Kidney glomerular epithelial cell (primary cell): ENCODE data around the gene CDC27.
A peak's percentile ranks its signal among the peaks of the same experiment; 100 is the strongest.
"Not testable (repeated sequence)": the region's sequence is repeated elsewhere in the genome, so short reads cannot be mapped to it uniquely, and the experiment has no call there.

Source experiments
- DNase-seq: peaks from one replicate; lab custom pipeline; 2025; lab: John Stamatoyannopoulos, UW

The CDC27 gene

DNA sequence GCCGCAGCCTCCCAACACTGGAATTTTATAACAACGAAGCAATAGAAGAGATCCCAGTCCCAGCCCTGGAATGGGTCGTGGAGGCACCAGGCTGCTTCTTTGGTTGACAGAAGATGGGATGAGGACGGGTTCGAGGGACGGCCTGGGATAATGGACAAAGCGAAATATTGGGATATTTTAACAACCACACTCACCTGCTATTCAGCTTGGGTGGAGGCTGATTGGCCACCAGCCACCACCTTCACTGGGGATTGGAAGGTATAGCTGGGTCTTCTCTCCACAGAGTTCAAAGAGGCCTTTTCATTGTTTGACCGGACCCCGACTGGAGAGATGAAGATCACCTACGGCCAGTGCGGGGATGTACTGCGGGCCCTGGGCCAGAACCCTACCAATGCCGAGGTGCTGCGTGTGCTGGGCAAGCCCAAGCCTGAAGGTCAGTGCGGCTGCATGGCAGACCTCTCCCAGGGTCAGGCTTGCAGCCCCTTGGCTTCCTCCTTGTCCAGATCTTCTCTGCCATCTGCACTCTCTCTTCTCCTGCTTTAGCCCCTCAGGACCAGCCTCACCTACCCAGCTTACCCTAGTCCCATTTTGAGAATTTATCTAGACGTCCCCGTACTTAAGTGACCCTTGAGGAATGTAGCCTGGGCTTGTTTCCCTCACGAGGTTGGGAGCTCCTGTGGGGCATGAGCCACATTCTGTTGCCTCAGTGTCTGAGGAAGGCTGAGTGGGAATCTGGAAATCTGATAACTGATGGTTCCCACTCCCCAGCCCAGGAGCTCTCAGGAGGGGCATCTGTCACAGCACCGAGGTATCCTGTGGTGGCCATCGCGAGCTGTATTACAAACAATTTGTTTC, 30.8 kb upstream of the CDC27 start:
- DNase-seq, result no peak

DNA sequence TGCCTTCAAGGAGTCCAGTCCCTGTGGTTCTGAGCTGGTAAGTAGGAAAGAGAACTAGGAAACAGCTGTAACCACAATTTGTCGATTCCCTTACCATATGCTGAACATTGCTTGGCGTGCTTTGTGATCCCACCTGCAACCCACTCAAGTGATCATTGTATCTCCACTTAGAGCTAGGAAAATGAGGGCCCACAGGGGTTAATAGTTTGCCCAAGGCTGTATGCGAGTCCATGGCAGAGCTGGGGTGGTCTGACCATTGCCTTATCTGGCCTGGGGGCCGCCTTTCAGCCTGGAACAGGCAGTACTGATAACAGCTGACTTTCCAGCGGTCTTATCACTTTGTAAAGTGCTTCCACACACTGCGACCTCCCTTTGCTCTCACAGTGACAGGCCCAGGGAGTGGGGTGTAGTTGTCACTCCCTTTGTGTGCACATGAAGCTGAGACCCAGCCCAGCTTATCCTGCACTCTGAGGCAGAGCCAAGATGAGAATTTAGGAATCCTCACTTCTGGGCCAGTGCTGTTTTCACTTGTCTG, 29.9 kb upstream of the CDC27 start:
- DNase-seq, result no peak

DNA sequence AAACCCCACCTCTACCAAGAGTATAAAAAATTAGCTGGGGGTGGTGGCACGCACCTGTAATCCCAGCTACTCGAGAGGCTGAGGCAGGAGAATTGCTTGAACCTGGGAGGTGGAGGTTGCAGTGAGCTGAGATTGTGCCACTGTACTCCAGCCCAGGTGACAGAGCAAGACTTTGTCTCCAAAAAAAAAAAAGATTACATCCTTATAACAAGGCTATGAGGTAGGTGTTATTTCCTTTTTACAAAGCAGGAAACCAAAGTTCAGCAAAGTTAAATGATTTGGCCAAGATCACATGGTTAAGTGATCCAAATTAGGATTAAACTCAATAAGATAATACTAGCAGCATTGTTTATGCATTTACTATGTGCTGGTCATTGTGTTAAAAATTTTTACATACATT, 28.2 kb upstream of the CDC27 start:
- not testable (repeated sequence) for DNase-seq

DNA sequence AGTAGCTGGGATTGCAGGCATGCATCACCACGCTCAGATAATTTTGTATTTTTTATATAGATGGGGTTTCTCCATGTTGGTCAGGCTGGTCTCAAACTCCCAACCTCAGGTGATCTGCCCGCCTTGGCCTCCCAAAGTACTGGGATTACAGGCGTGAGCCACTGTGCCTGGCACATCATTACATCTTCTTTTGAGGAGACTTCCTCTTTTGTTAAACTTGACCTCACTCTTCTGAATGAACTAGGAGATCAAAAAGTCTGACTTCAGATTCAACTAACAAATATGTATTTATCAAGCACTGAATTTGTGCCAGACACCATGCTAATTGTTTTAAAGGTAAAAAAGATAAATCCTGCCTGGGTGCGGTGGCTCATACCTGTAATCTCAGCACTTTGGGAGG, 27.7 kb upstream of the CDC27 start:
- not testable (repeated sequence) for DNase-seq

DNA sequence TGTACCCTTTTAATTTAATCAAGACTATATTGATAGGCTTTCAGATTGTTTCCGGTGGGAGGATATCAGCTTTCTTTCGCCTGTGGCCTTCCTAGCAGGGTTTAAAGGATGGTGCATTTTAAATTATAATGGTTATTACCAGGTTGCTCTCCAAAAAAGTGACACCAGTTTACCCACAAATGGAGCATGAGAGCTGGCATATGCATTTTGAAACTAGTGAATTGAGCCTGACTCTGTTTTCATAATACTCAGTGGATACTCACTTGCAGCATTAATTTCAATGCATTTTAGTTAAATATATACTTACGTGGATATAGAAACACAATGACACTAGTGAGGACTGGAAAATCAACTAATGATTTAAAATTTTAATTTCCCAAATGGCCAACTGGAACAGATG, 25.8 kb upstream of the CDC27 start:
- DNase-seq, result no peak

DNA sequence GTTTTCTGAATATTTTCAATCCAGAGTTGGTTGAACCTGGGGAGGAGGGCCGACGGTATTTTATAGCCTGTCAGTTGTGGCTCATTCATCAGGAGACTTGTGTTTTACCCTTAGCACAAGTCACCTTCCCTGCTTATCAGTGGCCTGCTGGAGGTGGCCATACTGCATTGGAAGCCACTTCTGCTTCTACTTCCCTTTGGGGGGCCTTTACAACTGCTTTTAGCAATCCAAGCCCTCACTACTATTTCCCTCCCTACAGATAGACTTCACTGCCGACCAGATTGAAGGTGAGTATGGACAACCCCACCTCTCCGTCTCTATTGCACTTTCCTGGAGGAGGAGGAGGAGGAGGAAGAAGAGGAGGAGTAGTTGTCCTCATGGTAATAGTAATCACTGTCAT, 24.4 kb upstream of the CDC27 start:
- no peak for DNase-seq

DNA sequence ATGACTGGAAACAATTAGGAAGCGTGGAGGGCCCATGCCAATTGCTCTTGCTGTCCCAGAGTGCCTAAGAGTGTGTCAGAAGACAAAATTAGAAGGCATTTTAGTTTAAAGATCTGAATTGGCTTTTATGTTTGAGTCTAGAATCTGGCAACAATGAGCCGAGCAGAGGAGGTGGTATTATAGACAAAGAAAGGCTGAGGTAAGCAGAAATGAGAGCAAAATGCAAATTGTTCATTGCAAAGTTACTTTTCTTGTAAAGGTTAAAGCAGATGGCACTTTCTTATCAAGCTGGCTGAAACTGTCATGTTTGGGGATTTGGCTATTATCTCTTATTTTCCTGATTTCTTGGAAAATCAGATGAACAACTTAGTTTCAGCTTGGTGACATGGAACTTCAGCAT, 23.4 kb upstream of the CDC27 start:
- DNase-seq, result no peak

DNA sequence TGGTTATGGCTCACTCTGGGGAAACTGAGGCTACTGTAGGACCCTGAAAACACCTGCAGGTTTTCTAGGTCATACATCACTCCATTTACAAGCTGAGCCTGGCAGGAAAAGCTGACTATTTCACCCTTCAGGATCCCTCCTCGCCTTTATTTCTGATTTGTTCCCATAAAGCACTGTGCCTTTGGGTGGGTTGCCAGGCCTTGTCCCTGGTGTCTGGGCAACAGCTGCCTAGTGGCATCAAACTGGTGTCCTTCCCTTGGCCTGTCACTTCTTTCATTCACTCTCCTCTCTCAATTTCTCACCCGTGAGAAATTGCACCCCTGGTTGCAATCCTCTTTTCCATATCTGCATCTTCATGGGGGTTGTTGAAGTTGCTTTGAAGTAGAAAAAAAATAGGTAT, 21.7 kb upstream of the CDC27 start:
- DNase-seq, result no peak

DNA sequence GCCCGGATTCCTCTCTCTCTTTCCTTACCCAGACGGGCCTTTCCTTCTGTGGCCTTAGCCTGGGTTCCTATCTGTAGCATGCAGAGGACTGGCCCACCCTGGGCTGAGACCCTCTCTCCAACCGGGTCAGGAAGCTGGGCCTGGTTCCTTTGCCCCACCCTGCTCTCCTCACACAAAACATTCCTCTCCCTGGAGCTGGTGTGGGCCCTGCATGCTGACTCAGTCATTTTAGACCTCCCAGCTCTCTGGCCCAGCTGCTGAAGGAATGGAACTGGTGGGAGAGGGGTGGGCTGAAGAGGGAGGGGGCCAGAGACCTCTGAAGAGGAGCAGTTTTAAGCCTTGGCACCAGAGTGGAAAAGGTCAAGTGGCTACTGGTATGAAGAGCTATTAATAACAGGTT, 21.0 kb upstream of the CDC27 start:
- DNase-seq, result no peak

DNA sequence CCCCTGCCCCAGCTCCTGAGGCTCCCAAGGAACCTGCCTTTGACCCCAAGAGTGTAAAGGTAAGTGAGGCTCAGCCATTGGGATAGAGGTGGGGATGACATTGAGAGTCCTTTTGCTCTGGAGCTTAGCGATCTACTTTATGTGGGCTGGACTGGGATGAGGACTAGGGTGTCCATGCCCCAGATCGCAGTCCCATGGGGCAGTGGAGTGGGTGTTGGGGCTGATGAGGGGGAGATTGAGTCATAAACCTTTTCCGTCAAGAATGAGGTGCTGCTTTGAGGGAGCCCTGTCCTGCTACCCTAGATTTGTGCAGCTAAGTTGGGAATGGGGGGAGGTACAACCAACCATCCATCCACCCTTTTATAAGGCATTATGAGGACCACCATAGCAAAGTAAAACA, 20.4 kb upstream of the CDC27 start:
- DNase-seq, result no peak

DNA sequence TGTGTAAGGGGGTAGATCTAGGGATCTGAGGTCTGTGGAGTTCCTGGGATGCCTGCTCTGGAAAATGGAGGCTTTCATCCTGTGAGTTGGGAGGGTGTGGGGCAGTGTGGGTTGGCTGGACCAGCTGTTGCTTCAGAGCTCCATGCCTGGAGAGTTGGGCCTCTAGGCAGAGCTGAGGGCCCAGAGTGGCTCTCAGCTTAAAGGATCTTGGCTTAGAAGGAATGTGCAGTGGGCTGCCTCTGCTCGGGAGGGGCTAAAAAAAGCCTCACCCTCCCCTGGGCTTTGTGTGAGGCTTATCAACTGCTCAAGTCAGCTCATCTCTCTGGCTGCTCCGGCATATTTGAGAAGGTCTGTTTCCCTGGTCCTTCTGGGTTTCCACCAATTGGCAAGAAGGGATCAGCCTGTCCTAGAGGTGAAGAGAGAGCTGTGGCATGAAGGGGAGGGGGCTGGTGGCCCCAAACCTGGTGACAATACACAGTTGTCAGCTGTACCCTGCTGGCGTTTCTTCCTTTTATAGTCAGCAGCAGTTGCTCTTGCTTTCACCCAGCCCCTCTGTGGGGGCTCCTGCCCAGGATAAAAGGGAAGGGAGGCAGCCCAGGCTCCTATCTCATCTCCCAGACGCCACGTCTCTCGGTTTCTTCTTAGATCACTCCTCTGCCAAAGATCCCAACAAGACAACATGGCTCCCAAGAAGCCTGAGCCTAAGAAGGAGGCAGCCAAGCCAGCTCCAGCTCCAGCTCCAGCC, 19.8 kb upstream of the CDC27 start, which contains the start of gene MYL4:
Gene MYL4 (plus strand): TSS at position 605 of the 745 bp plus-strand sequence. CDS start 75 bp downstream, at position 680.
- no peak for DNase-seq

DNA sequence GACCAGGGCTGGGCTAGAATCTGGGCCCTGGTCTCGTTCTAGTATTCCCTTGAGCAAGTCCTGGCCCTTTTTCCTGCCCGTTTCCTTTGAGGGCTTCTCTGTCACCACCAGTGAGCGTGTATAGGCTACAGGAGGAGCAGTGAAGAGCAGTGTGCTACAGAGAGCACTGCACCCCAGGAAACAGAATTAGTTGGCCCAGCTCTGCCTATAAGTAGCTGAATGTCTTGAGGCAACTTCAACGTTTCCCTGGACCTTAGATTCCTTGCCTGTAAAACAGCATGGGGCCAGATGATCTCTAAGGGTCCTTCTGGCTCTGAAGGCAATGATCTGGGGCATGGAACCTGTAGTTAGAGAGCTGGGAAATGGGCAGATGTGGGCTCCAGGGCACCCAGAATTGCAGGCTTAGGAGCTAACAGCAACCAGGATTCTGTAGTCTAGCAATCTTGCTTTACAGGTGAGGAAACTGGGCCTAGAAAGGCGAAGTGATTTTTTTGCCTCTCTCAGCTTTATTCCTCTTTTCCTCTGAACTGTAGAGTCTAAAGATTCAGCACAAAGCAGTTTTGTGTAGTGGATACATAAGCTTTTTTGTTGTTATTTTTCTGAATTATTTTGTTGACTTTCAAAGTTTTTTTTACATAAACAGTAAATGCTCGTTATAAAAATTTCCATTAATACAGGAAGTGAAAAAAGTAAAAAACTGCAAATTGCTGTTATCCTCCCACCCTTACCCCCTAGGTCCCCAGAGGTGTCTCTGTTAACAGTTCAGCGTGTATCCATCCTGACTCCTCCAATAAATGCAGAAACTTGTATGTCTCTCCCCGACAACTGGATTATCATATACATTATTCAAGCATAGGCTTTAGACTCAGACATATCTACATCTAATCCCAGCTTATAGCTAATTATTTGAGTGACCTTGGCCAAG, 18.3 kb upstream of the CDC27 start:
- DNase-seq, result no peak

DNA sequence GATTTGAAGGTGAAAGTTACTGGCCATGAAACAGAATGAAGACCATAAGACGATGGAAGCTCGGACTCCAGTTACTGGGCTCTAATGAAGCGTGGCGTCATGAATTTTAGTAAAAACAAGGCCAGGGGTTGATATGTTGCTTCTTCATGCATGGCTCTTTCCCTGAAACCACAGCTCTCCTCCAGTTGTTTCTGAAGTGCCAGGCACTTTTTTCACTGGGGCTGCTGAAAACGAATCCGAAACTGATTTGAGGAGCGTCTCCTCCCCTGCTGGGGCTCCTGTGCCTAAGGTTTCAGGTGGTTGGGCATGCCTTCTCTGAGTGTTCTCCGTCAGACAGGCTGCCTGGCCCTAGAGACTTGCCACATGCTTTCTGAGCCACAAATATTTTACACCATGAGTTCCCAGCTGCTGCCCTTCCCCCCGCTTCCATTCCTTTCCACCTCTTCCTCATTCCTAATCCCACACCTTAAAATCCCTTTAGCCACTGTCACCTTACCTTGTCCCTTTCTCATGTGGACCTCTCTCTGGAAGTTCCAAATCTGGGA, 16.4 kb upstream of the CDC27 start:
- peak; percentile 94 for DNase-seq

DNA sequence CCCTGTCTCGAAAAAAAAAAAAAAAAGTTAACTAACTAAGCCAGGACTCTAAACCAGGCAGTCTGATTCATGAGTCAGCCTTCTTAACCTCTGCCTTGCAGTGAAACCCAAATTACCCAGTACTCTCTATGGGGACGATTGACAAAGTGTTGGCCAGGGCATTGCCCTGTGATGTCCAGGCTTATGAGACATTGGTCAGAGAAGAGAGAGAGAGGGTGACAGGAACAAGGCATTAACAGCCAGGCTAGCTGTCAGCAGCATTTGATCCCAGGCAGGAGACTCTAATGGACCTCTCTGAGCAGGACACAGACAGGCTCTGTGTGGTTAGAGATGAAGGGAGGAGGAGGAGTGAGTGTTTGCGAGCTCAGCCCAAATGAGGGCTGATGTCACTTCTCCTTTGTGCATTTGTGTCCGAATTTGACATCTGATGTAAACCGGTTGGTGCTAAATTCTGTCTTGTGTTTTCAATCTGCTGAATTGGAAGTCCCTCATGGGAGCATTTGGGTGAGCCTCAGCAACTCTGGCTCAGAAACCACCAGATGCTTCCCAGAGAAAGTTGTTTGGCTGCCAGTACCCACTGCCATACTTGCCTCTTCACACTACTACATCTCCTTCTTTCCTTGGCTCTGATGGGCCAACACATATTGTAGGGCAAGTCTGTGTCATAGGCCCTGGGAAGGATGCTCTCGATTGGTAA, 15.8 kb upstream of the CDC27 start:
- DNase-seq, result peak; percentile 54

DNA sequence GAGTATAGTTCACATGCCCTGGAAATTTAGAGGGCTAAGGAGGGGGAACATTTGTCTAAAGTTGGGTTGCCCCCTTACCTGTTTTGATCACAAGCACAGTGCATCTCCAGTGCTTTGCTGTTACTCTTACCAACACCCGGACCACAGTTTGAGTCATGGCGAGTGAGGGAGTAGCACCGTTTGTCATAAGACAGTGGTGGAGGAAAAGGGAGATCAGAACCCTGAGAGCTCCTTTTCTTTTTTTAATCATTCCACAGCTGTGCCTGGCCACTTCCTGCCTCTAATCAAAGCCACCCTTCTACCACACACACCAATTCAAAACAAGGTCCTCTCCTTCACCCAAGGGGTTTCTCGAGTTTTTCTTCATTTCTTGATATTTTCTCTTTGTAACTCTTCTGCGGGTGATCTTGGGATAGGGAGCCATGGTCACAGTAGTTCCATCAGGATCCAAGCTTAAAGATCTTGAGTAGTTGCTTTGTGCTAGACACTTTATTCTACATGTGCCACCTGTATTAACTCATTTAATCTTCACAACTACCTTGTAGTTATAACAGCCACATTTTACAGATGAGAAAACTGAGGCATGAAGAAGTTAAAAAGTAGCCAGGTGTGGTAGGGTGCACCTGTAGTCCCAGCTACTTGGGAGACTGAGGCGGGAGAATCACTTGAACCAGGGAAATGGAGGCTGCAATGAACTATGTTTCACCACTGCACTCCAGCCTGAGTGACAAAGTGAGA, 15.1 kb upstream of the CDC27 start:
- DNase-seq, result peak; percentile 50

DNA sequence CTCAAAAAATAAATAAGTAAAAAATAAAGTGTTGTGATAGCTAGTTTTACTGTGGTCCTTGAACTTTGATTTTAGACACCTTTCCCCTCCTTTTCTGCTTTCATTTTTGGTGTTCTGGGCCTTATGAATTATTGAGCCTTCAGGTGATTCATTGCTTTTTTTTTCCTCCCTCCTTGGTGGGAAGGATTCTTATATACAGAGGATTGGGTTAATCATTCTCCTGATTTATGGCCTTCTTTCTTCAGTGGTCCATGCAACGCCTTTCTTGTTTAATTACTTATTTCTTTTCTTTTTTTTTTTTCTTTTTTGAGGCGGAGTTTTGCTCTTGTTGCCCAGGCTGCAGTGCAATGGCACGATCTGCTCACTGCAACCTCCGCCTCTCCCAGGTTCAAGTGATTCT, 12.1 kb upstream of the CDC27 start:
- peak; percentile 93 for DNase-seq

DNA sequence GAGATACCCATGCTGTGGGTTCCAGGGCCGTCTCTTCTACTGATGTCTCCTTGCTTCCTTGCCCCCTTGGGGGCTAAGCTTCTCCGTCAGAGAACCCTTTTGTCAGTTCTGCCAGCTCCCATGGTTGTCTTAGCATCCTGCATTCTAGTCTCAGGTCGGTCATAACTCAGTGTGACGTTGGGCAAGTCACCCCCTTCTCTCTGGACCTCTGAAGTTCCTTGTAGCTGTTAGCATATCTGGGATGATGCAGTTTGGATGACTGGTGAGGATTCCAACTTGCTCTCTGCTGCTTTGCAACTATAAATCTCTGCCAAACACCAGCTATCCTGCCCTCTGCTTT, 11.2 kb upstream of the CDC27 start:
- no peak for DNase-seq

DNA sequence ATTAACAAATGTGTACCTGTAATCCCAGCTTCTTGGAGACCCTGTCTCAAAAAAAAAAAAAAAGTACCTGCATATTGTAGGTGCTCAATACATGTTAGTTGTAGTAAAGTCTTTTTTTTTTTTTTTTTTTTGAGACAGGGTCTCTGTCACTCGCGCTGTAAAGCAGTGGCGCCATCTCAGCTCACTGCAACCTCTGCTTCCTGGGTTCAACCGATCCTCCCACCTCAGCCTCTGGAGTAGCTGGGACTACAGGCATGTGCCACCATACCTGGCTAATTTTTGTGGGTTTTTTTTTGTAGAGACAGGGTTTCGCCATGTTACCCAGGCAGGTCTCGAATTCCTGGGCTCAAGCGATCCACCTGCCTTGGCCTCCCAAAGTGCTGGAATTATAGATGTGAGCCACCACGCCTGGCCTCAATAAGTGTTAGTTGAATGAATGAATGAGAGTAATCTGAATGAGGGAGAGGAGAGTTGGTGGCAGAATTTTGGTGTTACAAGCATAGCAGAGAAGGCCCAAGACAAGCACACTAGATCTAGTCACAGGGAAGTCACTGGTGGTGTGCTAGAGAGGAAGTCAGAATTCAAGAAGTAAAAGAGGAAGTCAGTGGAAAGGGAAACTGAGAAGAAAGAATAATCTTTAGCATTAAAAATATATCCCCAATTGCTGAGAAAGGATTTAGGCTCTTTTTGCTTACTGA, 10.7 kb upstream of the CDC27 start:
- no peak for DNase-seq

DNA sequence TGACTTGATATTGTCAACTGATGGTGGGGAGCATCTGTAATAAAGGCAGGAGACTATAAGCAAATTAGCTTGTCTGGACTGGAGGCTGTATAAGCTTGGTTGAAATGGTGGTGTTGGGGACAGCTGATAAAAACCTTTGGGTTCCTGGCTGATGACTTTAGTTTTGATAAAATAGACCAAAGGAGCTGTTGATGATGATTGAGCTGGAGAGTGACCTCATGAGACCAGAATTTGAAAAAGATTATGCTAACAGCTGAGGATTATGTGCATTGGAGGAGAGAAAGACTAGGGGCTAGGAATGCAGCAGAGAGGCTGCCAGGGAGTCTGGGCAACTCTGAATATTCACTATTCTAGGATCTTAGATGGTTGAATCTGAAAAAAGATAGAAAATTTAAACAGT, 8.7 kb upstream of the CDC27 start:
- no peak for DNase-seq
